SJSA1 (cell line): Measurements from ENCODE around the gene UBE2S. TPM values are rescaled to one million over a fixed set of nuclear protein-coding genes. Genes with fewer than 3 reads are reported as not detected.
"Not testable (repeated sequence)": the region's sequence is repeated elsewhere in the genome, so short reads cannot be mapped to it uniquely, and the experiment has no call there.

Source experiments
- DNase-seq, 2 experiments: peaks; one replicate each; pipeline ENCODE4 v3.0.0-alpha.2; 2015 to 2020; ENCODE audit warnings: low spot score in 2 of 2, low read depth in 1 of 2
- H3K27ac ChIP-seq: fragments of 250-450 bp; sonication (Bioruptor Pico); 2 replicates; pipeline ENCODE4 v1.5.1; 2020; ENCODE audit warnings: mild to moderate bottlenecking, moderate library complexity
- H3K27me3 ChIP-seq: fragments of 250-450 bp; sonication (Bioruptor Pico); replicated peaks from 2 replicates; pipeline ENCODE4 v1.5.1; 2020; ENCODE audit warnings: mild to moderate bottlenecking, moderate library complexity
- H3K36me3 ChIP-seq: fragments of 250-450 bp; sonication (Bioruptor Pico); 2 replicates; pipeline ENCODE4 v1.5.1; 2020; ENCODE audit warnings: mild to moderate bottlenecking
- H3K4me1 ChIP-seq: fragments of 250-450 bp; sonication (Bioruptor Pico); replicated peaks from 2 replicates; pipeline ENCODE4 v1.6.1; 2021; ENCODE audit warnings: mild to moderate bottlenecking
- H3K4me3 ChIP-seq: fragments of 250-450 bp; sonication (Bioruptor Pico); 2 replicates; pipeline ENCODE4 v1.5.1; 2020; ENCODE audit warnings: mild to moderate bottlenecking
- H3K9me3 ChIP-seq: fragments of 250-450 bp; sonication (Bioruptor Pico); replicated peaks from 2 replicates; pipeline ENCODE4 v1.5.1; 2020; ENCODE audit warnings: mild to moderate bottlenecking
- total RNA-seq: library from RNA; depleted of rRNA; stranded (reverse); fragments of >200 nt; shearing (Covaris generic); gene quantifications from 2 replicates; pipeline ENCODE4 v1.2.3, GENCODE V29; 2014

UBE2S gene
- total RNA-seq, 1 experiment from 2014 or later, result 509 TPM

GRCh38 chr19:55407800-55408532 lies 378 bp upstream of the UBE2S start:
- Histone ChIP-seq H3K27me3 (no peaks in the 10 kb centered on the region), H3K36me3 (peaks cover 46% of the 10 kb centered on the region), H3K9me3 (peaks cover 6% of the 10 kb centered on the region; the same call in 1 of the 2 replicates), H3K4me1 (peaks cover 38% of the 10 kb centered on the region), H3K4me3 (peak overlapping the region; percentile 96), H3K27ac (peak overlapping the region; percentile 100)
- DNase-seq, result peak; percentile 98 to 99

GRCh38 chr19:55406826-55407549 lies 600 bp downstream of the UBE2S start:
- peaks cover 45% of the 10 kb centered on the region for H3K4me1 ChIP-seq
- H3K36me3 ChIP-seq, result peaks cover 56% of the 10 kb centered on the region
- peaks cover 6% of the 10 kb centered on the region; the same call in 1 of the 2 replicates for H3K9me3 ChIP-seq
- no peak for DNase-seq
- peak overlapping the region; percentile 96 for H3K4me3 ChIP-seq
- H3K27me3 ChIP-seq, result no peaks in the 10 kb centered on the region
- peak overlapping the region; percentile 100 for H3K27ac ChIP-seq

- Histone ChIP-seq H3K27me3 (no peaks in the 10 kb centered on the region), H3K4me3 (peak overlapping the region; percentile 96), H3K36me3 (peaks cover 63% of the 10 kb centered on the region), H3K27ac (no peak overlapping the region; the same call in 1 of the 2 replicates), H3K4me1 (peaks cover 45% of the 10 kb centered on the region), H3K9me3 (peaks cover 6% of the 10 kb centered on the region; the same call in 1 of the 2 replicates)
- no peak for DNase-seq
Observed at GRCh38 chr19:55406091-55406825, 1.3 kb downstream of the UBE2S start.

- Histone ChIP-seq H3K36me3 (peaks cover 70% of the 10 kb centered on the region), H3K27ac (no peak overlapping the region), H3K4me1 (peaks cover 45% of the 10 kb centered on the region), H3K9me3 (peaks cover 6% of the 10 kb centered on the region; the same call in 1 of the 2 replicates), H3K27me3 (no peaks in the 10 kb centered on the region), H3K4me3 (peak overlapping the region; percentile 96)
- no peak for DNase-seq
Observed at GRCh38 chr19:55405638-55406037, 1.9 kb downstream of the UBE2S start.

- no peaks in the 10 kb centered on the region for H3K27me3 ChIP-seq
- peaks cover 84% of the 10 kb centered on the region for H3K36me3 ChIP-seq
- DNase-seq, result no peak
- no peak overlapping the region for H3K27ac ChIP-seq
- peaks cover 38% of the 10 kb centered on the region for H3K4me1 ChIP-seq
- no peak overlapping the region for H3K4me3 ChIP-seq
- 0 out of 2 replicates have a peak, but pooled peaks cover 3% of the 10 kb centered on the region for H3K9me3 ChIP-seq
Observed at GRCh38 chr19:55402509-55402908, 5.1 kb downstream of the UBE2S start.

GRCh38 chr19:55401390-55401789 lies 6.2 kb downstream of the UBE2S start:
- DNase-seq, H3K9me3 ChIP-seq, H3K27ac ChIP-seq, H3K27me3 ChIP-seq, H3K4me3 ChIP-seq: not testable (repeated sequence)
- peaks cover 73% of the 10 kb centered on the region for H3K36me3 ChIP-seq
- peaks cover 35% of the 10 kb centered on the region for H3K4me1 ChIP-seq

- H3K27ac ChIP-seq, result no peak overlapping the region
- H3K36me3 ChIP-seq, result peaks cover 63% of the 10 kb centered on the region
- no peak overlapping the region for H3K4me3 ChIP-seq
- no peak for DNase-seq
- H3K9me3 ChIP-seq, result no peaks in the 10 kb centered on the region
- H3K27me3 ChIP-seq, result no peaks in the 10 kb centered on the region
- H3K4me1 ChIP-seq, result peaks cover 26% of the 10 kb centered on the region
Observed at GRCh38 chr19:55400281-55401087, 7.1 kb downstream of the UBE2S start.

- Histone ChIP-seq H3K27ac (no peak overlapping the region), H3K36me3 (peaks cover 42% of the 10 kb centered on the region), H3K27me3 (no peaks in the 10 kb centered on the region), H3K4me3 (no peak overlapping the region), H3K4me1 (peaks cover 11% of the 10 kb centered on the region), H3K9me3 (no peaks in the 10 kb centered on the region)
- DNase-seq, result no peak
Observed at GRCh38 chr19:55398200-55398925, 9.2 kb downstream of the UBE2S start.

- Histone ChIP-seq H3K9me3 (no peaks in the 10 kb centered on the region), H3K4me3 (no peak overlapping the region), H3K36me3 (peaks cover 40% of the 10 kb centered on the region), H3K27ac (no peak overlapping the region), H3K27me3 (no peaks in the 10 kb centered on the region), H3K4me1 (peaks cover 9% of the 10 kb centered on the region)
- DNase-seq, result no peak
Observed at GRCh38 chr19:55392820-55393761, 14.5 kb downstream of the UBE2S start.

- peaks cover 20% of the 10 kb centered on the region for H3K4me1 ChIP-seq
- no peak overlapping the region for H3K4me3 ChIP-seq
- H3K27ac ChIP-seq, result no peak overlapping the region
- no peak for DNase-seq
- no peaks in the 10 kb centered on the region for H3K9me3 ChIP-seq
- peaks cover 51% of the 10 kb centered on the region for H3K36me3 ChIP-seq
- H3K27me3 ChIP-seq, result no peaks in the 10 kb centered on the region
Observed at GRCh38 chr19:55391702-55392615, 15.6 kb downstream of the UBE2S start.

GRCh38 chr19:55391191-55391670 lies 16.4 kb downstream of the UBE2S start:
- Histone ChIP-seq H3K4me1 (peaks cover 25% of the 10 kb centered on the region), H3K4me3 (no peak overlapping the region), H3K27me3 (no peaks in the 10 kb centered on the region), H3K9me3 (no peaks in the 10 kb centered on the region), H3K27ac (no peak overlapping the region), H3K36me3 (peaks cover 59% of the 10 kb centered on the region)
- no peak for DNase-seq
